Measurements from ENCODE around the gene CPPED1.

The CPPED1 gene

GRCh38 chr16:12749076-12749475 is 54.6 kb downstream of the CPPED1 start:
- no peak overlapping the region for H3K4me3 ChIP-seq (ENCODE audit: low read length)
- no peak for TF ChIP-seq ZNF274 (IDR thresholded peaks at IDR 0.05; ENCODE audit: low read depth, low read length)

GRCh38 chr16:12747827-12748226 is 55.9 kb downstream of the CPPED1 start:
- no peak overlapping the region for H3K4me3 ChIP-seq (ENCODE audit: low read length)
- TF ChIP-seq ZNF274 (IDR thresholded peaks at IDR 0.05; ENCODE audit: low read depth, low read length): no peak

- no peak for TF ChIP-seq ZNF274 (IDR thresholded peaks at IDR 0.05; ENCODE audit: low read depth, low read length)
Measured at GRCh38 chr16:12747261-12747660, 56.4 kb downstream of the CPPED1 start.

GRCh38 chr16:12744860-12745259 is 58.8 kb downstream of the CPPED1 start:
- no peak for TF ChIP-seq ZNF274 (IDR thresholded peaks at IDR 0.05; ENCODE audit: low read depth, low read length)
- no peak overlapping the region for H3K4me3 ChIP-seq (ENCODE audit: low read length)

More at GRCh38 chr16:12747261-12747660, 56.4 kb downstream of the CPPED1 start:
- H3K4me3 ChIP-seq (ENCODE audit: low read length): no peak overlapping the region

- no peak for TF ChIP-seq ZNF274 (IDR thresholded peaks at IDR 0.05; ENCODE audit: low read depth, low read length)
- H3K4me3 ChIP-seq (ENCODE audit: low read length): no peak overlapping the region
Measured at GRCh38 chr16:12742741-12743140, 60.9 kb downstream of the CPPED1 start.

- no peak overlapping the region for H3K4me3 ChIP-seq (ENCODE audit: low read length)
- TF ChIP-seq ZNF274 (IDR thresholded peaks at IDR 0.05; ENCODE audit: low read depth, low read length): no peak
Measured at GRCh38 chr16:12740986-12741610, 62.6 kb downstream of the CPPED1 start.

GRCh38 chr16:12739738-12740137 is 63.9 kb downstream of the CPPED1 start:
- no peak overlapping the region for H3K4me3 ChIP-seq (ENCODE audit: low read length)
- no peak for TF ChIP-seq ZNF274 (IDR thresholded peaks at IDR 0.05; ENCODE audit: low read depth, low read length)

GRCh38 chr16:12737563-12737962 is 66.1 kb downstream of the CPPED1 start:
- TF ChIP-seq ZNF274 (IDR thresholded peaks at IDR 0.05; ENCODE audit: low read depth, low read length): no peak

GRCh38 chr16:12735805-12736204 is 67.9 kb downstream of the CPPED1 start:
- no peak overlapping the region for H3K4me3 ChIP-seq (ENCODE audit: low read length)
- no peak for TF ChIP-seq ZNF274 (IDR thresholded peaks at IDR 0.05; ENCODE audit: low read depth, low read length)

More at GRCh38 chr16:12737563-12737962, 66.1 kb downstream of the CPPED1 start:
- no peak overlapping the region for H3K4me3 ChIP-seq (ENCODE audit: low read length)

- no peak overlapping the region for H3K4me3 ChIP-seq (ENCODE audit: low read length)
- no peak for TF ChIP-seq ZNF274 (IDR thresholded peaks at IDR 0.05; ENCODE audit: low read depth, low read length)
Measured at GRCh38 chr16:12732600-12732999, 71.1 kb downstream of the CPPED1 start.

GRCh38 chr16:12729448-12729847 is 74.2 kb downstream of the CPPED1 start:
- no peak overlapping the region for H3K4me3 ChIP-seq (ENCODE audit: low read length)
- no peak for TF ChIP-seq ZNF274 (IDR thresholded peaks at IDR 0.05; ENCODE audit: low read depth, low read length)

GRCh38 chr16:12728469-12728868 is 75.2 kb downstream of the CPPED1 start:
- no peak for TF ChIP-seq ZNF274 (IDR thresholded peaks at IDR 0.05; ENCODE audit: low read depth, low read length)
- no peak overlapping the region for H3K4me3 ChIP-seq (ENCODE audit: low read length)

- no peak for TF ChIP-seq ZNF274 (IDR thresholded peaks at IDR 0.05; ENCODE audit: low read depth, low read length)
- no peak overlapping the region for H3K4me3 ChIP-seq (ENCODE audit: low read length)
Measured at GRCh38 chr16:12724226-12724625, 79.5 kb downstream of the CPPED1 start.

- TF ChIP-seq ZNF274 (IDR thresholded peaks at IDR 0.05; ENCODE audit: low read depth, low read length): no peak
- H3K4me3 ChIP-seq (ENCODE audit: low read length): no peak overlapping the region
Measured at GRCh38 chr16:12723681-12724080, 80.0 kb downstream of the CPPED1 start.

GRCh38 chr16:12721841-12722421 is 81.8 kb downstream of the CPPED1 start:
- TF ChIP-seq ZNF274 (IDR thresholded peaks at IDR 0.05; ENCODE audit: low read depth, low read length): no peak
- no peak overlapping the region for H3K4me3 ChIP-seq (ENCODE audit: low read length)

GRCh38 chr16:12719972-12720371 is 83.7 kb downstream of the CPPED1 start:
- TF ChIP-seq ZNF274 (IDR thresholded peaks at IDR 0.05; ENCODE audit: low read depth, low read length): no peak
- H3K4me3 ChIP-seq (ENCODE audit: low read length): no peak overlapping the region
